ENCODE results near the gene SCARF1. TPM values are rescaled to one million over a fixed set of nuclear protein-coding genes. Genes with fewer than 3 reads are reported as not detected.
"Not testable (repeated sequence)": the region's sequence is repeated elsewhere in the genome, so short reads cannot be mapped to it uniquely, and the experiment has no call there.

Gene SCARF1
- total RNA-seq, 1 experiment from 2014 or later = 4.9 TPM

GRCh38 chr17:1673041-1673785 is 27.7 kb upstream of the SCARF1 start:
- Mint-ChIP-seq H3K9me3 (no peaks in the 10 kb centered on the region), H3K4me1 (no peaks in the 10 kb centered on the region), H3K4me3 (no peak overlapping the region), H3K36me3 (peaks cover 89% of the 10 kb centered on the region), H3K27ac (no peak overlapping the region), H3K27me3 (ENCODE audit: low read depth) (no peaks in the 10 kb centered on the region)
- no peak for ATAC-seq
- TF ChIP-seq OVOL2 (CRISPR knock-in tag; IDR thresholded peaks at IDR 0.05; ENCODE audit: borderline replicate concordance) (no peak), JAZF1 (CRISPR knock-in tag; IDR thresholded peaks at IDR 0.05) (no peak), NFYB (CRISPR knock-in tag; conservative IDR thresholded peaks at IDR 0.05; ENCODE audit: low read depth) (no peak), MXD4 (CRISPR knock-in tag; IDR thresholded peaks at IDR 0.05; ENCODE audit: borderline replicate concordance) (no peak)
- TF ChIP-seq, protein P1, sequence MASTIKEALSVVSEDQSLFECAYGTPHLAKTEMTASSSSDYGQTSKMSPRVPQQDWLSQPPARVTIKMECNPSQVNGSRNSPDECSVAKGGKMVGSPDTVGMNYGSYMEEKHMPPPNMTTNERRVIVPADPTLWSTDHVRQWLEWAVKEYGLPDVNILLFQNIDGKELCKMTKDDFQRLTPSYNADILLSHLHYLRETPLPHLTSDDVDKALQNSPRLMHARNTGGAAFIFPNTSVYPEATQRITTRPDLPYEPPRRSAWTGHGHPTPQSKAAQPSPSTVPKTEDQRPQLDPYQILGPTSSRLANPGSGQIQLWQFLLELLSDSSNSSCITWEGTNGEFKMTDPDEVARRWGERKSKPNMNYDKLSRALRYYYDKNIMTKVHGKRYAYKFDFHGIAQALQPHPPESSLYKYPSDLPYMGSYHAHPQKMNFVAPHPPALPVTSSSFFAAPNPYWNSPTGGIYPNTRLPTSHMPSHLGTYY (CRISPR knock-in tag; IDR thresholded peaks at IDR 0.05) = no peak
- DNase-seq (ENCODE audit: low spot score) = no peak
- ChIA-PET CTCF (interaction anchor here (1.0 to 1.3 kb wide), 2 partner anchors 11 to 24 kb away, joined by 3 to 4 read pairs; partner anchors contain the start of gene RILP), POLR2A (no interaction called here)

- DNase-seq (ENCODE audit: low spot score); ATAC-seq; H3K9me3 Mint-ChIP-seq; POLR2A ChIA-PET; H3K4me3 Mint-ChIP-seq; H3K27me3 Mint-ChIP-seq (ENCODE audit: low read depth); H3K4me1 Mint-ChIP-seq; H3K27ac Mint-ChIP-seq: not testable (repeated sequence)
- CTCF ChIA-PET = interaction anchor here (1.7 kb wide), 1 partner anchor 15 kb away, joined by 7 read pairs; the partner anchor contains the start of gene RILP
- 0 out of 2 replicates have a peak, but pooled peaks have one; percentile 53 for TF ChIP-seq ZNF121 (CRISPR knock-in tag; IDR thresholded peaks at IDR 0.05)
- peaks cover 81% of the 10 kb centered on the region for H3K36me3 Mint-ChIP-seq
Observed at GRCh38 chr17:1663934-1664333, 18.4 kb upstream of the SCARF1 start.

- H3K9me3 Mint-ChIP-seq = peaks cover 6% of the 10 kb centered on the region; the same call in 1 of the 2 replicates
- no peak for ATAC-seq
Observed at GRCh38 chr17:1661045-1661444, 15.5 kb upstream of the SCARF1 start.

More at GRCh38 chr17:1661045-1661444, 15.5 kb upstream of the SCARF1 start:
- H3K4me3 Mint-ChIP-seq = no peak overlapping the region
- POLR2A ChIA-PET = interaction anchor here (1.2 kb wide), 1 partner anchor 12 kb away, joined by 6 read pairs; the partner anchor contains the start of gene RILP
- no peak overlapping the region for H3K27ac Mint-ChIP-seq
- no peaks in the 10 kb centered on the region for H3K27me3 Mint-ChIP-seq (ENCODE audit: low read depth)
- H3K36me3 Mint-ChIP-seq = peaks cover 88% of the 10 kb centered on the region
- H3K4me1 Mint-ChIP-seq = no peaks in the 10 kb centered on the region
- no peak for TF ChIP-seq ATF1 (CRISPR knock-in tag; IDR thresholded peaks at IDR 0.05)
- no peak for TF ChIP-seq PRRX2 (CRISPR knock-in tag; IDR thresholded peaks at IDR 0.05)
- TF ChIP-seq ZNF512 (CRISPR knock-in tag; IDR thresholded peaks at IDR 0.05; ENCODE audit: borderline replicate concordance) = no peak
- TF ChIP-seq, protein P2, sequence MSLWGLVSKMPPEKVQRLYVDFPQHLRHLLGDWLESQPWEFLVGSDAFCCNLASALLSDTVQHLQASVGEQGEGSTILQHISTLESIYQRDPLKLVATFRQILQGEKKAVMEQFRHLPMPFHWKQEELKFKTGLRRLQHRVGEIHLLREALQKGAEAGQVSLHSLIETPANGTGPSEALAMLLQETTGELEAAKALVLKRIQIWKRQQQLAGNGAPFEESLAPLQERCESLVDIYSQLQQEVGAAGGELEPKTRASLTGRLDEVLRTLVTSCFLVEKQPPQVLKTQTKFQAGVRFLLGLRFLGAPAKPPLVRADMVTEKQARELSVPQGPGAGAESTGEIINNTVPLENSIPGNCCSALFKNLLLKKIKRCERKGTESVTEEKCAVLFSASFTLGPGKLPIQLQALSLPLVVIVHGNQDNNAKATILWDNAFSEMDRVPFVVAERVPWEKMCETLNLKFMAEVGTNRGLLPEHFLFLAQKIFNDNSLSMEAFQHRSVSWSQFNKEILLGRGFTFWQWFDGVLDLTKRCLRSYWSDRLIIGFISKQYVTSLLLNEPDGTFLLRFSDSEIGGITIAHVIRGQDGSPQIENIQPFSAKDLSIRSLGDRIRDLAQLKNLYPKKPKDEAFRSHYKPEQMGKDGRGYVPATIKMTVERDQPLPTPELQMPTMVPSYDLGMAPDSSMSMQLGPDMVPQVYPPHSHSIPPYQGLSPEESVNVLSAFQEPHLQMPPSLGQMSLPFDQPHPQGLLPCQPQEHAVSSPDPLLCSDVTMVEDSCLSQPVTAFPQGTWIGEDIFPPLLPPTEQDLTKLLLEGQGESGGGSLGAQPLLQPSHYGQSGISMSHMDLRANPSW (CRISPR knock-in tag; conservative IDR thresholded peaks at IDR 0.05; ENCODE audit: low read depth) = no peak
- TF ChIP-seq, protein P3, sequence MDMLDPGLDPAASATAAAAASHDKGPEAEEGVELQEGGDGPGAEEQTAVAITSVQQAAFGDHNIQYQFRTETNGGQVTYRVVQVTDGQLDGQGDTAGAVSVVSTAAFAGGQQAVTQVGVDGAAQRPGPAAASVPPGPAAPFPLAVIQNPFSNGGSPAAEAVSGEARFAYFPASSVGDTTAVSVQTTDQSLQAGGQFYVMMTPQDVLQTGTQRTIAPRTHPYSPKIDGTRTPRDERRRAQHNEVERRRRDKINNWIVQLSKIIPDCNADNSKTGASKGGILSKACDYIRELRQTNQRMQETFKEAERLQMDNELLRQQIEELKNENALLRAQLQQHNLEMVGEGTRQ (CRISPR knock-in tag; IDR thresholded peaks at IDR 0.05) = no peak
- TF ChIP-seq NFE2L1 (CRISPR knock-in tag; IDR thresholded peaks at IDR 0.05) = no peak
- no peak for TF ChIP-seq ELF4 (CRISPR knock-in tag; IDR thresholded peaks at IDR 0.05; ENCODE audit: low read depth)
- CTCF ChIA-PET = interaction anchor here (1.5 to 2.0 kb wide), 2 partner anchors 9 to 13 kb away, joined by 6 to 7 read pairs; no protein-coding TSS in a partner anchor
- DNase-seq (ENCODE audit: low spot score) = no peak
